Ovary (tissue), 9 donors: ENCODE results near the gene GRM5. TPM values are rescaled to one million over a fixed set of nuclear protein-coding genes. Genes with fewer than 3 reads are reported as not detected.

Experiments
- DNase-seq, 5 donors: peaks; one replicate each; pipeline ENCODE4 v3.0.0-alpha.2; 2019 to 2020
- H3K27ac ChIP-seq, 2 donors: fragments of 200-600 bp; one replicate each; pipeline versions ENCODE4 v1.5.1 to v1.8.0; 2019 to 2022
- H3K27me3 ChIP-seq: fragments of 200-600 bp; one replicate; pipeline ENCODE4 v1.8.0; 2022
- H3K36me3 ChIP-seq: fragments of 200-600 bp; sonication (generic); one replicate; pipeline ENCODE4 v1.5.1; 2019
- H3K4me1 ChIP-seq: one replicate; pipeline ENCODE4 v1.8.1; 2013; ENCODE audit warnings: mild to moderate bottlenecking, moderate library complexity; ENCODE audit not compliant: insufficient read depth
- H3K4me3 ChIP-seq: fragments of 200-600 bp; sonication (generic); one replicate; pipeline ENCODE4 v1.5.1; 2017
- H3K9me3 ChIP-seq, 2 donors: fragments of 200-600 bp in 1 of 2; sonication (generic) in 1 of 2; one replicate each; pipeline versions ENCODE4 v1.5.1 to v1.8.1; 2013 to 2019; ENCODE audit warnings: mild to moderate bottlenecking in 1 of 2, moderate library complexity in 1 of 2
- EP300 ChIP-seq: sonication (generic); formaldehyde crosslinking; IDR thresholded peaks from one replicate; pipeline ENCODE4 v1.6.1; 2017; ENCODE audit warnings: antibody characterized with exemption
- POLR2A ChIP-seq: fragments of 450-650 bp; IDR thresholded peaks from one replicate; pipeline ENCODE4 v1.6.1; 2017; ENCODE audit warnings: antibody characterized with exemption, mild to moderate bottlenecking, moderate library complexity
- WGBS, 3 donors: extraction: QIAGEN DNeasy Blood & Tissue Kit in 1 of 3; methylation state at CpG; one replicate each; pipeline versions ENCODE4 v1.1.5 to v1.1.7; 2013 to 2017; 5-methylcytosine and 5-hydroxymethylcytosine counted together
- intact Hi-C, 4 donors: fragments of 100-400 bp; cut with DNase I; formaldehyde crosslinking; loops; one replicate each; pipeline versions ENCODE4 v1.11.0 to v1.15.1; 2022 to 2023
- polyA plus RNA-seq, 2 donors: library from polyadenylated mRNA; stranded (reverse); fragments of 200-250 nt in 1 of 2; fragments of 350-450 nt in 1 of 2; fragmentation: Illumina TruSeq in 1 of 2; extraction: RNeasy Lipid Tissue Mini Kit (QIAGEN cat#74804) in 1 of 2; gene quantifications; one replicate each; pipeline ENCODE4 v1.2.3, GENCODE V29; 2013 to 2014
- total RNA-seq, 7 donors: library from RNA; depleted of rRNA in 2 of 7; stranded (reverse); fragments of >200 nt in 2 of 7; fragmentation: NEBNext Ultra II Directional in 3 of 7; extraction: Animal tissue kit (Norgen Biotek cat#: 25700) in 3 of 7; gene quantifications; one replicate each; pipeline versions ENCODE4 v1.1.0 to v1.2.4, GENCODE V29; 2016 to 2023
- TF ChIP-seq, protein P1 (sequence below), 3 donors: fragments of 450-650 bp in 2 of 3; fragments of 200-600 bp in 1 of 3; IDR thresholded peaks; one replicate each; pipeline versions ENCODE4 v1.5.1 to v1.8.0; 2016 to 2022; ENCODE audit warnings: antibody characterized with exemption in 3 of 3, mild to moderate bottlenecking in 1 of 3
- donor health status: DM: no; HTN: no; CAD: no; lungs with moderate emphysema.
- donor health status: DM: no; HTN: no; CAD: no.
- donor health status: Bipolar disorder and iron deficiency.
- donor health status: DM: yes; HTN: yes; CAD: no.
- donor health status: DM: no; HTN: no; CAD: no.
- donor health status: DM: yes; HTN: yes; CAD: no.

The GRM5 gene
- total and polyA plus RNA-seq, 9 donors, result under 0.01 to 0.03 TPM; not detected in 7

DNA sequence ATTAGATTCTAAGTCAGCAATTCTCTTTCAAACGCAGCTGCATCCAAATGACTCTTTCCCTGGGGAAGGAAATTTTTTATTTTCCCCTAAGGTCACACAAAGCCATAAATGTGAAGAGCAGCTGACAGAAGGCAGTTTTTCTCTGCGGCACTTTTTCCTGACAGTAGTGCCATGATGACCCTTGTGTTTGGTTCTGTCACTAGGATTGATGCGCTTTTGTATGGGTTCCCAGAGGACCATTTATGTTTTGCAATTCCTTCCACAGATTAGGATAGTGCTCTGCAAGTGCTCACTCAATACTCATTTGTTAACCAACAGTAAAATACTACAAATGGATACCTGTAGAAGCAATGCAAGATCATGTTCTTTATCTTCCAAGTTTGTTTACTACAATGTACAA, 368.6 kb downstream of the GRM5 start:
- WGBS, 3 donors, result 47 to 54% (median 53%) methylated on average over 3 of the region's 3 CpGs
- Histone ChIP-seq H3K27me3 (no peaks in the 10 kb centered on the region), H3K4me3 (no peak overlapping the region), H3K4me1 (peaks cover 1% of the 10 kb centered on the region), H3K27ac (no peak overlapping the region), H3K9me3 (no peaks in the 10 kb centered on the region), H3K36me3 (no peaks in the 10 kb centered on the region)
- no peak for DNase-seq
- intact Hi-C loops, result no loop called here
- TF ChIP-seq, protein P1, sequence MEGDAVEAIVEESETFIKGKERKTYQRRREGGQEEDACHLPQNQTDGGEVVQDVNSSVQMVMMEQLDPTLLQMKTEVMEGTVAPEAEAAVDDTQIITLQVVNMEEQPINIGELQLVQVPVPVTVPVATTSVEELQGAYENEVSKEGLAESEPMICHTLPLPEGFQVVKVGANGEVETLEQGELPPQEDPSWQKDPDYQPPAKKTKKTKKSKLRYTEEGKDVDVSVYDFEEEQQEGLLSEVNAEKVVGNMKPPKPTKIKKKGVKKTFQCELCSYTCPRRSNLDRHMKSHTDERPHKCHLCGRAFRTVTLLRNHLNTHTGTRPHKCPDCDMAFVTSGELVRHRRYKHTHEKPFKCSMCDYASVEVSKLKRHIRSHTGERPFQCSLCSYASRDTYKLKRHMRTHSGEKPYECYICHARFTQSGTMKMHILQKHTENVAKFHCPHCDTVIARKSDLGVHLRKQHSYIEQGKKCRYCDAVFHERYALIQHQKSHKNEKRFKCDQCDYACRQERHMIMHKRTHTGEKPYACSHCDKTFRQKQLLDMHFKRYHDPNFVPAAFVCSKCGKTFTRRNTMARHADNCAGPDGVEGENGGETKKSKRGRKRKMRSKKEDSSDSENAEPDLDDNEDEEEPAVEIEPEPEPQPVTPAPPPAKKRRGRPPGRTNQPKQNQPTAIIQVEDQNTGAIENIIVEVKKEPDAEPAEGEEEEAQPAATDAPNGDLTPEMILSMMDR (IDR thresholded peaks at IDR 0.05), result no peak
- TF ChIP-seq POLR2A (no peak), EP300 (no peak)

DNA sequence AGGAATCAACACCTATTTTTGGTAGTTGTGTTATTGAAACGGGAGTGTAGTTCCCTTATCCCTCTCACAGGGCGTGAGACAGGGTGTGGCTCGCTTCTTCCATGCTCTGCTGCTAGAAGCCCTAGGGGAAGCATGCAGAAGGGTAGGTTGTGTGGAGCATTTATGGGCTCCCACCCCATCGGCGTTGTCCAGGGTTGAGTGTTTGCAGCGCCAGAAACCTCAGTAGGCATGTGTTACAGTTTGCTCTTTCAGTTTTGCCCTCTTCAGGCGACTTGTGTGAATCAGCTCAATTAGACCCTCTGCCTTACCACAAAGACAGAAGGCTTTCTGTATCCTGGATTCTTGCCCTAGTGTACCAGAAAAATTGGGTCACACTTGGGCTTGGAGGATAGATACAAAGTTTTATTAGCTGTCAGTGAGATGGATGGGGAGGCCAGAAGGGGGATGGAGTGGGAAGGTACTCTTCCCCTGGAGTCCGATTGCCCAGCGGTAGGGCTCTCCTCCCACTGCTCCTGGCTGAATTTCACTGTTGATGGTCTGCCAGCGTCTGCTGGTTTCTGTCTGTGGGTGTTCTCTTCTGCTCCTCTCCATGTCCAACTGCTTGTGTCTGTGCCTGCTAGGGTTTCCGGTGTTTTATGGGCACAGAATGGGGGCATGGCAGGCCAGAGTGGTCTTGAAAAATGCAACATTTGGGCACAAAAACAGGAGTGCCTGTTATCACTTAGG, 369.9 kb downstream of the GRM5 start:
- Histone ChIP-seq H3K4me1 (no peaks in the 10 kb centered on the region), H3K36me3 (no peaks in the 10 kb centered on the region), H3K4me3 (no peak overlapping the region), H3K27me3 (no peaks in the 10 kb centered on the region), H3K9me3 (no peaks in the 10 kb centered on the region), H3K27ac (no peak overlapping the region)
- no peak for DNase-seq
- TF ChIP-seq EP300, result no peak
- no peak for TF ChIP-seq POLR2A
- TF ChIP-seq, protein P1 (IDR thresholded peaks at IDR 0.05), result no peak
- WGBS, 3 donors, result 61 to 68% (median 63%) methylated on average over 11 of the region's 11 CpGs
- intact Hi-C loops, result no loop called here

DNA sequence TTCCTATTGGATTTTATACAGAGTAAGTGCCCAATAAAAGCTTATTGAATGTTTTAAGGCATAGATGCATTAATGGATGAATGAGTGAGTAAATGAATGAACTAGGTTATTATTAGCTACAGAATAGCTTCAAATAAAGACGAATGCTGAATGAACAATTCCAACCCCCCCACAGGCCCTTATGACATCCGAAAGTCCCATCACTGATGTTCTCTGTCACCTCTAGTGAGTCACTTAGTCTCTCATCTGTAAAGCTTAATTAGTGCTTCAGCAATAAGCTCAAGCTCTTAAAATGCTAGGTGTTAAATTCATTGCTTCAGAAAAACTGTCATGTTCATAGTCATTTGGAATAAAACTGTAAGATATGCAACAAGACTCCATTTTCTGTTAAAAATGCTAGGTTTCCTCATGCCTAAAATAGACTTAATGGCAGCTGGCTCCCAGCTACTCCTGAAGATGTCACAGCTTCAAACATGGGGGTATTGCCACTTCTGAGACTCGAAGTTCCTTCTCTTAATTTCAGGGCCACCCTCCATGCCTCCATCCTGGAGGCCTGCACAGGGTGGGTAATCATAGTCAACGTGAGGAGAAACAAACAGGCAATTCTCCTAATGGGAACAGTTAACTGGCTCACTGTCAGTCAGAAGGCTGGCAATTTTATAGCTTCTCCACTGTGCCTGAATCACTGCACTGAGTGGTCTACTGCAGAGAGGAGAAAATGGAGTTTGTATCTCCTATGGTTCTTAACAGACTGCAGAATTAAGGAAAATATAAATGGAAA, 373.3 kb downstream of the GRM5 start:
- Histone ChIP-seq H3K27me3 (no peaks in the 10 kb centered on the region), H3K27ac (no peak overlapping the region), H3K4me3 (no peak overlapping the region), H3K4me1 (no peaks in the 10 kb centered on the region), H3K36me3 (no peaks in the 10 kb centered on the region), H3K9me3 (no peaks in the 10 kb centered on the region)
- intact Hi-C loops, result no loop called here
- no peak for DNase-seq
- 76 to 79% (median 78%) methylated on average over 4 of the region's 4 CpGs for WGBS, 3 donors
- TF ChIP-seq, protein P1 (IDR thresholded peaks at IDR 0.05), result no peak
- TF ChIP-seq EP300, result no peak
- no peak for TF ChIP-seq POLR2A

DNA sequence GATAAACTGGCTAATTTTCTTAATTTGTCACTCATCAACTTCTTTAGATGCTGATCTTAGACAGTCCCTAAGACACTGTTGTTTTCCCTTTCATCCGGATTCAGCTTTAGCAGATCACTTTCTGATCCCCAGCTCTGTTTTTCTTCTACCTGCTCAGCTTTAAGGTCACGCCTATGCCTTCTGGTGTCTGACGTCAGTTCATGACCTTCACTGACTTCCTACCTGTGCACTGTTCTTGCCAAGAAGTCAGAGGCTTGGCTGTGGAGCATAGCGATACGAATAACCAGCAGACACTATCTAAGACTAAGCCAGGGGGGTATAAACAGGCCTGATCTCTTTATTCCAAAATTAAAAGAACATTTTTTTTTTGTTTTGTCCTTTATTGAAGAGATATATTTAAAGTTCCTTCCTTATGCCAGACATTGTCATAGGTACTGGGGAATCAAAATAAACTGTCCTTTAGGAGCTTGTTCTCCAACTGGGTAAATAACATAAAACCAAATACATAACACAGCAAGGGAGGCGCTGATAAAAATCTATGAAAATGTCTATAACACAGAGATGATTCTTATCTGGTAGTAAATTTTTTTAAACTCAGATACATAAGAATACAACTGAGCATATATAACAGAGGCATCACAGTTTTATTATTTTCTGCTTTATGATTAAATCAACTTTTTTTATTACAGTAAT, 376.1 kb downstream of the GRM5 start:
- H3K27me3 ChIP-seq, result no peaks in the 10 kb centered on the region
- H3K9me3 ChIP-seq, result no peaks in the 10 kb centered on the region
- H3K4me3 ChIP-seq, result no peak overlapping the region
- intact Hi-C loops, result no loop called here
- no peak overlapping the region for H3K27ac ChIP-seq
- TF ChIP-seq, protein P1 (IDR thresholded peaks at IDR 0.05), result no peak
- no peak for TF ChIP-seq POLR2A
- no peak for TF ChIP-seq EP300
- H3K4me1 ChIP-seq, result no peaks in the 10 kb centered on the region
- WGBS, 3 donors, result 74 to 81% (median 80%) methylated on average over 6 of the region's 6 CpGs
- H3K36me3 ChIP-seq, result no peaks in the 10 kb centered on the region
- no peak for DNase-seq
